ENCODE data around the gene DMD. TPM values are rescaled to one million over a fixed set of nuclear protein-coding genes. Genes with fewer than 3 reads are reported as not detected.

DMD gene
- total and polyA plus RNA-seq, 2 donors (not counting 1 experiment from before 2014, with no cell fraction given): 2.0 to 51.8 TPM

- H3K4me1 ChIP-seq (ENCODE audit: control insufficient read depth in 2 of 2, insufficient read depth in 2 of 2, low read length in 2 of 2): no peaks in the 10 kb centered on the region
- TF ChIP-seq EZH2 (IDR thresholded peaks at IDR 0.05; ENCODE audit: borderline replicate concordance, insufficient read depth, low read depth, low read length, poor library complexity, severe bottlenecking) (no peak), CTCF (IDR thresholded peaks at IDR 0.05) (no peak)
- Mint-ChIP-seq H3K27me3 (no peaks in the 10 kb centered on the region), H3K4me1 (no peaks in the 10 kb centered on the region), H3K9me3 (ENCODE audit: insufficient read depth) (no peaks in the 10 kb centered on the region), H3K27ac (no peak overlapping the region), H3K4me3 (no peak overlapping the region)
- no peaks in the 10 kb centered on the region for H3K79me2 ChIP-seq (ENCODE audit: control insufficient read depth, insufficient read depth, low read length)
- no peak overlapping the region for H3K4me2 ChIP-seq (replicated peaks; ENCODE audit: low read depth, low read length, poor library complexity, severe bottlenecking)
- ChIA-PET CTCF (no interaction called here), POLR2A (no interaction called here)
- no peaks in the 10 kb centered on the region for H3K36me3 ChIP-seq (replicated peaks in 1 of 2; ENCODE audit: control extremely low read depth in 1 of 2, control insufficient read depth in 1 of 2, extremely low read depth in 1 of 2, insufficient read depth in 2 of 2, low read length in 1 of 2)
- DNase-seq (no peak), ATAC-seq (ENCODE audit: low read depth) (no peak)
- intact Hi-C loops (cut with micrococcal nuclease): no loop called here
- no peaks in the 10 kb centered on the region for H4K20me1 ChIP-seq (ENCODE audit: control insufficient read depth, insufficient read depth, low read length, poor library complexity, severe bottlenecking)
- H3K9me3 ChIP-seq (ENCODE audit: control extremely low read depth in 1 of 3, control insufficient read depth in 2 of 3, insufficient read depth in 1 of 3, low read length in 2 of 3): no peaks in the 10 kb centered on the region
- H3K9ac ChIP-seq (ENCODE audit: low read length): no peak overlapping the region
- H3K27ac ChIP-seq (ENCODE audit: low read length in 2 of 2): no peak overlapping the region
- H3K27me3 ChIP-seq (replicated peaks in 1 of 4; ENCODE audit: control extremely low read depth in 1 of 4, control insufficient read depth in 3 of 4, insufficient read depth in 4 of 4, low read length in 3 of 4): no peaks in the 10 kb centered on the region
- no peak overlapping the region for H2AFZ ChIP-seq (ENCODE audit: insufficient read depth, low read depth, low read length, poor library complexity, severe bottlenecking)
- H3K4me3 ChIP-seq (ENCODE audit: control extremely low read depth in 1 of 5, extremely low read depth in 1 of 5, insufficient read depth in 1 of 5, low read depth in 2 of 5, low read length in 4 of 5): no peak overlapping the region
These were observed 1400.2 kb downstream of the DMD start for GRCh38 chrX:31811106-31811505.

- no peaks in the 10 kb centered on the region for H3K36me3 ChIP-seq (replicated peaks in 1 of 2; ENCODE audit: control extremely low read depth in 1 of 2, control insufficient read depth in 1 of 2, extremely low read depth in 1 of 2, insufficient read depth in 2 of 2, low read length in 1 of 2)
- Mint-ChIP-seq H3K4me3 (no peak overlapping the region), H3K4me1 (no peaks in the 10 kb centered on the region), H3K27ac (no peak overlapping the region), H3K9me3 (ENCODE audit: insufficient read depth) (no peaks in the 10 kb centered on the region), H3K27me3 (no peaks in the 10 kb centered on the region)
- no peak for ATAC-seq (ENCODE audit: low read depth)
- H3K9ac ChIP-seq (ENCODE audit: low read length): no peak overlapping the region
- no peaks in the 10 kb centered on the region for H4K20me1 ChIP-seq (ENCODE audit: control insufficient read depth, insufficient read depth, low read length, poor library complexity, severe bottlenecking)
- H3K4me3 ChIP-seq (ENCODE audit: control extremely low read depth in 1 of 5, extremely low read depth in 1 of 5, insufficient read depth in 1 of 5, low read depth in 2 of 5, low read length in 4 of 5): no peak overlapping the region
- no peak overlapping the region for H3K27ac ChIP-seq (ENCODE audit: low read length in 2 of 2)
- TF ChIP-seq CTCF (IDR thresholded peaks at IDR 0.05) (no peak), EZH2 (IDR thresholded peaks at IDR 0.05; ENCODE audit: borderline replicate concordance, insufficient read depth, low read depth, low read length, poor library complexity, severe bottlenecking) (no peak)
- no peaks in the 10 kb centered on the region for H3K9me3 ChIP-seq (ENCODE audit: control extremely low read depth in 1 of 3, control insufficient read depth in 2 of 3, insufficient read depth in 1 of 3, low read length in 2 of 3)
- H3K4me2 ChIP-seq (replicated peaks; ENCODE audit: low read depth, low read length, poor library complexity, severe bottlenecking): no peak overlapping the region
- POLR2A ChIA-PET: no interaction called here
- intact Hi-C loops (cut with micrococcal nuclease): no loop called here
- H2AFZ ChIP-seq (ENCODE audit: insufficient read depth, low read depth, low read length, poor library complexity, severe bottlenecking): no peak overlapping the region
- CTCF ChIA-PET: no interaction called here
- no peak for DNase-seq
- no CpG with 5 or more reads among the region's 2 CpGs for WGBS (ENCODE audit: insufficient coverage)
- H3K4me1 ChIP-seq (ENCODE audit: control insufficient read depth in 2 of 2, insufficient read depth in 2 of 2, low read length in 2 of 2): no peaks in the 10 kb centered on the region
- no peaks in the 10 kb centered on the region for H3K27me3 ChIP-seq (replicated peaks in 1 of 4; ENCODE audit: control extremely low read depth in 1 of 4, control insufficient read depth in 3 of 4, insufficient read depth in 4 of 4, low read length in 3 of 4)
- no peaks in the 10 kb centered on the region for H3K79me2 ChIP-seq (ENCODE audit: control insufficient read depth, insufficient read depth, low read length)
These were observed 1403.0 kb downstream of the DMD start for GRCh38 chrX:31808357-31808756.
